Mammary epithelial cell (primary cell): ENCODE data around the gene TIMM44.

ENCODE experiments used
- CTCF ChIP-seq, 2 donors: IDR thresholded peaks in 1 of 2; conservative IDR thresholded peaks in 1 of 2; 2 replicates each; pipeline ENCODE4 v1.5.1; 2011 to 2012; ENCODE audit warnings: inconsistent platforms in 2 of 2, low read length in 2 of 2, mild to moderate bottlenecking in 2 of 2, control low read depth in 1 of 2, low read depth in 1 of 2; ENCODE audit not compliant: insufficient read depth in 1 of 2; ENCODE audit errors: extremely low read depth in 1 of 2
- EZH2 ChIP-seq: IDR thresholded peaks from 2 replicates; pipeline ENCODE4 v1.6.1; 2012; ENCODE audit warnings: low read length, inconsistent platforms, borderline replicate concordance

DNA sequence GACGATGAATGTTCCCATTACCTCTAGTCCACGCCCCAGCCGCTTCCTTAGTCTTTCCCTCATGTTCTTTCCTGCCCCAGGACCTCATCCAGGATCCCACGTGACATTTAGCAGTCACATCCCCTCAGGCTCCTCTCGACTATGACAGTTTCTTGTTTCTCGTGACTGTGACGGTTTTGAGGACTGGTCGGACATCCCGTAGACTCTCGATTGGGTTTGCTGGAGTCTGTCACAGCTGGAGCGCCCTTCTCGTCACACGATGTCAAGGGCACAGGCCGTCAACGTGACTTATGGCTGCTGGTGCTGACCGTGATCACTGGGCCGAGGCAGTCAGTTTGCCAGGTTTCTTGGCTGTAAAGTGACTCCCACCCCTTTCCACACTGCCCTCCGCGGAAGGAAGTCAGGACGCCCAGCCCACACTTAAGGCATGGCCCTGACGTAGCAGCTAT lies 39.2 kb upstream of the TIMM44 start:
- TF ChIP-seq CTCF (conservative IDR thresholded peaks at IDR 0.05 in 1 of 2, IDR thresholded peaks at IDR 0.05 in 1 of 2; ENCODE audit: extremely low read depth in 1 of 2, insufficient read depth in 1 of 2, low read depth in 1 of 2, low read length in 2 of 2) (no peak), EZH2 (no peak)
